ENCODE measurements around the gene SLC9A9.
A peak's percentile ranks its signal among the peaks of the same experiment; 100 is the strongest.

SLC9A9 gene

GRCh38 chr3:143315766-143316165, 532.5 kb downstream of the SLC9A9 start:
- no peak for DNase-seq (ENCODE audit: low read depth)

- no peak for DNase-seq (ENCODE audit: low read depth)
Observed at GRCh38 chr3:143314251-143315093, 533.8 kb downstream of the SLC9A9 start.

GRCh38 chr3:143313893-143314188, 534.4 kb downstream of the SLC9A9 start:
- no peak for DNase-seq (ENCODE audit: low read depth)

- no peak for DNase-seq (ENCODE audit: low read depth)
Observed at GRCh38 chr3:143313025-143313892, 535.0 kb downstream of the SLC9A9 start.

GRCh38 chr3:143311096-143311495, 537.2 kb downstream of the SLC9A9 start:
- no peak for DNase-seq (ENCODE audit: low read depth)

GRCh38 chr3:143309705-143310104, 538.6 kb downstream of the SLC9A9 start:
- no peak for DNase-seq (ENCODE audit: low read depth)

GRCh38 chr3:143307613-143308183, 540.6 kb downstream of the SLC9A9 start:
- peak; percentile 65 for DNase-seq (ENCODE audit: low read depth)

- no peak for DNase-seq (ENCODE audit: low read depth)
Observed at GRCh38 chr3:143306407-143306806, 541.9 kb downstream of the SLC9A9 start.

- no peak for DNase-seq (ENCODE audit: low read depth)
Observed at GRCh38 chr3:143302638-143303171, 545.6 kb downstream of the SLC9A9 start.

GRCh38 chr3:143301031-143301901, 547.0 kb downstream of the SLC9A9 start:
- DNase-seq (ENCODE audit: low read depth): no peak

- no peak for DNase-seq (ENCODE audit: low read depth)
Observed at GRCh38 chr3:143298886-143299535, 549.3 kb downstream of the SLC9A9 start.

GRCh38 chr3:143298380-143298779, 549.9 kb downstream of the SLC9A9 start:
- no peak for DNase-seq (ENCODE audit: low read depth)

GRCh38 chr3:143295201-143296080, 552.8 kb downstream of the SLC9A9 start:
- DNase-seq (ENCODE audit: low read depth): no peak

- no peak for DNase-seq (ENCODE audit: low read depth)
Observed at GRCh38 chr3:143294188-143294587, 554.1 kb downstream of the SLC9A9 start.

GRCh38 chr3:143291836-143292447, 556.3 kb downstream of the SLC9A9 start:
- no peak for DNase-seq (ENCODE audit: low read depth)

GRCh38 chr3:143288944-143289343, 559.3 kb downstream of the SLC9A9 start:
- no peak for DNase-seq (ENCODE audit: low read depth)

GRCh38 chr3:143287403-143287802, 560.9 kb downstream of the SLC9A9 start:
- no peak for DNase-seq (ENCODE audit: low read depth)

GRCh38 chr3:143286392-143287010, 561.8 kb downstream of the SLC9A9 start:
- no peak for DNase-seq (ENCODE audit: low read depth)

Measured in CMK (cell line).